ENCODE data around the gene ZNF45.
"Not testable (repeated sequence)": the region's sequence is repeated elsewhere in the genome, so short reads cannot be mapped to it uniquely, and the experiment has no call there.

The ZNF45 gene

GRCh38 chr19:43960411-43960810 lies 25.3 kb upstream of the ZNF45 start:
- DNase-seq (ENCODE audit: low read depth) = no peak
- no peak overlapping the region for H3K4me3 ChIP-seq (ENCODE audit: low read depth, low read length)
- no peak for TF ChIP-seq CTCF (IDR thresholded peaks at IDR 0.05; ENCODE audit: insufficient read depth, low read depth, low read length, missing control alignments)

GRCh38 chr19:43957891-43958290 lies 22.8 kb upstream of the ZNF45 start:
- no peak overlapping the region for H3K4me3 ChIP-seq (ENCODE audit: low read depth, low read length)
- TF ChIP-seq CTCF (IDR thresholded peaks at IDR 0.05; ENCODE audit: insufficient read depth, low read depth, low read length, missing control alignments) = no peak
- no peak for DNase-seq (ENCODE audit: low read depth)

GRCh38 chr19:43956827-43957226 lies 21.7 kb upstream of the ZNF45 start:
- no peak overlapping the region for H3K4me3 ChIP-seq (ENCODE audit: low read depth, low read length)

GRCh38 chr19:43950834-43951645 lies 16.0 kb upstream of the ZNF45 start, which contains the start of gene ZNF221:
Gene ZNF221 (plus strand): TSS chr19:43951228. CDS start chr19:43962727, 11,499 bp downstream.
- peak within 1 kb of the TSS; percentile 95 for H3K4me3 ChIP-seq (ENCODE audit: low read depth, low read length)
- peak; percentile 94 for DNase-seq (ENCODE audit: low read depth)
- peak; percentile 36 for TF ChIP-seq CTCF (IDR thresholded peaks at IDR 0.05; ENCODE audit: insufficient read depth, low read depth, low read length, missing control alignments)

More at GRCh38 chr19:43956827-43957226, 21.7 kb upstream of the ZNF45 start:
- peak; percentile 20 for DNase-seq (ENCODE audit: low read depth)
- no peak for TF ChIP-seq CTCF (IDR thresholded peaks at IDR 0.05; ENCODE audit: insufficient read depth, low read depth, low read length, missing control alignments)

- not testable (repeated sequence) for DNase-seq (ENCODE audit: low read depth); H3K4me3 ChIP-seq (ENCODE audit: low read depth, low read length)
Measured at GRCh38 chr19:43949803-43950202, 14.7 kb upstream of the ZNF45 start.

- not testable (repeated sequence) for H3K4me3 ChIP-seq (ENCODE audit: low read depth, low read length); DNase-seq (ENCODE audit: low read depth)
Measured at GRCh38 chr19:43947412-43947811, 12.3 kb upstream of the ZNF45 start.

GRCh38 chr19:43941209-43941608 lies 6.1 kb upstream of the ZNF45 start:
- no peak for TF ChIP-seq CTCF (IDR thresholded peaks at IDR 0.05; ENCODE audit: insufficient read depth, low read depth, low read length, missing control alignments)
- no peak for DNase-seq (ENCODE audit: low read depth)
- no peak overlapping the region for H3K4me3 ChIP-seq (ENCODE audit: low read depth, low read length)

- TF ChIP-seq CTCF (IDR thresholded peaks at IDR 0.05; ENCODE audit: insufficient read depth, low read depth, low read length, missing control alignments) = no peak
- DNase-seq (ENCODE audit: low read depth) = no peak
- H3K4me3 ChIP-seq (ENCODE audit: low read depth, low read length) = no peak overlapping the region
Measured at GRCh38 chr19:43940719-43941118, 5.6 kb upstream of the ZNF45 start.

Measured in GM12865 (cell line).